PFSK-1 (cell line): ENCODE measurements around the gene NFAT5. TPM values are rescaled to one million over a fixed set of nuclear protein-coding genes. Genes with fewer than 3 reads are reported as not detected.
A peak's percentile ranks its signal among the peaks of the same experiment; 100 is the strongest.

Source experiments
- FOXP2 ChIP-seq: optimal IDR thresholded peaks from 2 replicates; pipeline ENCODE3; 2011; ENCODE audit warnings: borderline replicate concordance, control low read depth, inconsistent platforms; ENCODE audit not compliant: insufficient read depth; ENCODE audit errors: extremely low read length, extremely low read depth
- POLR2AphosphoS5 ChIP-seq: IDR thresholded peaks from 2 replicates; pipeline ENCODE4 v1.6.1; 2012; ENCODE audit warnings: low read depth, mild to moderate bottlenecking, control low read depth, low read length, moderate library complexity
- SIN3A ChIP-seq: IDR thresholded peaks from 2 replicates; pipeline ENCODE4 v1.6.1; 2012; ENCODE audit warnings: mild to moderate bottlenecking, low read length, moderate library complexity, borderline replicate concordance; ENCODE audit not compliant: insufficient read depth
- TAF1 ChIP-seq: IDR thresholded peaks from 2 replicates; pipeline ENCODE4 v1.6.1; 2012; ENCODE audit warnings: low read length, control low read depth, borderline replicate concordance; ENCODE audit not compliant: insufficient read depth
- polyA plus RNA-seq: library from polyadenylated mRNA; unstranded; fragments of >200 nt; gene quantifications from one replicate; pipeline ENCODE4 v1.2.1, GENCODE V29; 2012; ENCODE audit warnings: low read depth, missing spikeins; ENCODE audit not compliant: insufficient read length
- TF ChIP-seq, protein P1 (sequence below), 2 experiments: IDR thresholded peaks; 2 replicates each; pipeline versions ENCODE4 v1.6.1 to v1.8.0; 2011 to 2012; ENCODE audit warnings: low read depth in 2 of 2, low read length in 2 of 2, control low read depth in 1 of 2, inconsistent platforms in 1 of 2, mild to moderate bottlenecking in 1 of 2, moderate library complexity in 1 of 2; ENCODE audit not compliant: insufficient read depth in 1 of 2

NFAT5 gene, protein sequence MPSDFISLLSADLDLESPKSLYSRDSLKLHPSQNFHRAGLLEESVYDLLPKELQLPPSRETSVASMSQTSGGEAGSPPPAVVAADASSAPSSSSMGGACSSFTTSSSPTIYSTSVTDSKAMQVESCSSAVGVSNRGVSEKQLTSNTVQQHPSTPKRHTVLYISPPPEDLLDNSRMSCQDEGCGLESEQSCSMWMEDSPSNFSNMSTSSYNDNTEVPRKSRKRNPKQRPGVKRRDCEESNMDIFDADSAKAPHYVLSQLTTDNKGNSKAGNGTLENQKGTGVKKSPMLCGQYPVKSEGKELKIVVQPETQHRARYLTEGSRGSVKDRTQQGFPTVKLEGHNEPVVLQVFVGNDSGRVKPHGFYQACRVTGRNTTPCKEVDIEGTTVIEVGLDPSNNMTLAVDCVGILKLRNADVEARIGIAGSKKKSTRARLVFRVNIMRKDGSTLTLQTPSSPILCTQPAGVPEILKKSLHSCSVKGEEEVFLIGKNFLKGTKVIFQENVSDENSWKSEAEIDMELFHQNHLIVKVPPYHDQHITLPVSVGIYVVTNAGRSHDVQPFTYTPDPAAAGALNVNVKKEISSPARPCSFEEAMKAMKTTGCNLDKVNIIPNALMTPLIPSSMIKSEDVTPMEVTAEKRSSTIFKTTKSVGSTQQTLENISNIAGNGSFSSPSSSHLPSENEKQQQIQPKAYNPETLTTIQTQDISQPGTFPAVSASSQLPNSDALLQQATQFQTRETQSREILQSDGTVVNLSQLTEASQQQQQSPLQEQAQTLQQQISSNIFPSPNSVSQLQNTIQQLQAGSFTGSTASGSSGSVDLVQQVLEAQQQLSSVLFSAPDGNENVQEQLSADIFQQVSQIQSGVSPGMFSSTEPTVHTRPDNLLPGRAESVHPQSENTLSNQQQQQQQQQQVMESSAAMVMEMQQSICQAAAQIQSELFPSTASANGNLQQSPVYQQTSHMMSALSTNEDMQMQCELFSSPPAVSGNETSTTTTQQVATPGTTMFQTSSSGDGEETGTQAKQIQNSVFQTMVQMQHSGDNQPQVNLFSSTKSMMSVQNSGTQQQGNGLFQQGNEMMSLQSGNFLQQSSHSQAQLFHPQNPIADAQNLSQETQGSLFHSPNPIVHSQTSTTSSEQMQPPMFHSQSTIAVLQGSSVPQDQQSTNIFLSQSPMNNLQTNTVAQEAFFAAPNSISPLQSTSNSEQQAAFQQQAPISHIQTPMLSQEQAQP (N-terminal part only)
- 1.4 TPM for polyA plus RNA-seq

DNA sequence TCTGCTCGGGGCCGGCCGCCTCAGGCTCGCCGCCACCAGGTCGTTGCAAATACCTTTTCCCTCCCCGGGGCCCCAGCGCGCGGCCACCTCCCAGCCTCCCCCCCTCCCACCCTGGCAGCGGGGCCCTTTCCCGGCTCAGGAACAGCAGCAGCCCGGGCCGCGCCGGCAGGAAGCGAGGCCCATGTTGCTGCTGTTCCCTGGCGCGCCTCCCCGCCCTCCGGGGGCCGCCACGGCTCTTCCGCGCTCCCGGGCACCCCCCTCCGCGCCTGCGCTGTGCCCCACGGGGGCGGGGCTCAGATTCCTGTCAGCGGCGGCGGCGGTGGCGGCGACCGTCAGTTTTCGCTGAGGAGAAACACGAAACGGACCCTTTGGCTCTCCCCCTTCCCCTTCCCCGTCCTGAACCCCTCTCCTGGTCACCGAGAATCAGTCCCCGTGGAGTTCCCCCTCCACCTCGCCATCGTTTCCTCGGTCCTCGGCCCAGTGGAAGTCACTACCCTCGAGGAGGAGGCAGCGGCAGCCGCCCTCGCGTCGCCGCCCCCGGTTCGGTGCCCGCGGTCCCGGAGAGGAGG, at the start of gene NFAT5:
NFAT5 (plus strand) TSS at position 296 of the 569 bp plus-strand sequence. CDS start 336 bp downstream, outside the sequence.
- TF ChIP-seq FOXP2 (peak; percentile 94), TAF1 (peak; percentile 72; the same call in 1 of the 2 replicates), POLR2AphosphoS5 (peak; percentile 71; the same call in 1 of the 2 replicates), SIN3A (peak; percentile 86; the same call in 1 of the 2 replicates)
- TF ChIP-seq, protein P1, sequence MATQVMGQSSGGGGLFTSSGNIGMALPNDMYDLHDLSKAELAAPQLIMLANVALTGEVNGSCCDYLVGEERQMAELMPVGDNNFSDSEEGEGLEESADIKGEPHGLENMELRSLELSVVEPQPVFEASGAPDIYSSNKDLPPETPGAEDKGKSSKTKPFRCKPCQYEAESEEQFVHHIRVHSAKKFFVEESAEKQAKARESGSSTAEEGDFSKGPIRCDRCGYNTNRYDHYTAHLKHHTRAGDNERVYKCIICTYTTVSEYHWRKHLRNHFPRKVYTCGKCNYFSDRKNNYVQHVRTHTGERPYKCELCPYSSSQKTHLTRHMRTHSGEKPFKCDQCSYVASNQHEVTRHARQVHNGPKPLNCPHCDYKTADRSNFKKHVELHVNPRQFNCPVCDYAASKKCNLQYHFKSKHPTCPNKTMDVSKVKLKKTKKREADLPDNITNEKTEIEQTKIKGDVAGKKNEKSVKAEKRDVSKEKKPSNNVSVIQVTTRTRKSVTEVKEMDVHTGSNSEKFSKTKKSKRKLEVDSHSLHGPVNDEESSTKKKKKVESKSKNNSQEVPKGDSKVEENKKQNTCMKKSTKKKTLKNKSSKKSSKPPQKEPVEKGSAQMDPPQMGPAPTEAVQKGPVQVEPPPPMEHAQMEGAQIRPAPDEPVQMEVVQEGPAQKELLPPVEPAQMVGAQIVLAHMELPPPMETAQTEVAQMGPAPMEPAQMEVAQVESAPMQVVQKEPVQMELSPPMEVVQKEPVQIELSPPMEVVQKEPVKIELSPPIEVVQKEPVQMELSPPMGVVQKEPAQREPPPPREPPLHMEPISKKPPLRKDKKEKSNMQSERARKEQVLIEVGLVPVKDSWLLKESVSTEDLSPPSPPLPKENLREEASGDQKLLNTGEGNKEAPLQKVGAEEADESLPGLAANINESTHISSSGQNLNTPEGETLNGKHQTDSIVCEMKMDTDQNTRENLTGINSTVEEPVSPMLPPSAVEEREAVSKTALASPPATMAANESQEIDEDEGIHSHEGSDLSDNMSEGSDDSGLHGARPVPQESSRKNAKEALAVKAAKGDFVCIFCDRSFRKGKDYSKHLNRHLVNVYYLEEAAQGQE (IDR thresholded peaks at IDR 0.05; ENCODE audit: insufficient read depth in 1 of 2, low read depth in 2 of 2, low read length in 2 of 2): 0 out of 4 replicates have a peak, but pooled peaks of 1 of the 2 experiments have one; percentile 19

DNA sequence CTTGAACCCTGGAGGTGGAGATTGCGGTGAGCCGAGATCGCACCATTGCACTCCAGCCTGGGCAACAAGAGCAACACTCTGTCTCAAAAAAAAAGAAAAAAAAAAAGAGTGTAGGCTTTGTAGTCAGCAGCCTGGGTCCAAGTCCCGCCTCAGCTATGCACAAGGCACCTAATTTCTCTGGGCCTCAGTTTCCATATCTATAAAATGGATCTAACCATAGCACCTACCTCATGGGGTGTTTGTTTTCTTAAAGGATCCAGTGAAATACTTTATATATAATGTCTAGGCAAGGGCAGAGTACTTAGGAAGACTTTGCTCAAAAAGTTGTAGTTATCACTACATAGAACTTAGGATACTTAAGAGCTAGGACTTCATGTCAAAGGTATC, 45.4 kb upstream of the NFAT5 start:
- TF ChIP-seq, protein P1 (IDR thresholded peaks at IDR 0.05; ENCODE audit: insufficient read depth in 1 of 2, low read depth in 2 of 2, low read length in 2 of 2): no peak
- no peak for TF ChIP-seq SIN3A
- TF ChIP-seq POLR2AphosphoS5: no peak
- TF ChIP-seq TAF1: no peak
- no peak for TF ChIP-seq FOXP2

DNA sequence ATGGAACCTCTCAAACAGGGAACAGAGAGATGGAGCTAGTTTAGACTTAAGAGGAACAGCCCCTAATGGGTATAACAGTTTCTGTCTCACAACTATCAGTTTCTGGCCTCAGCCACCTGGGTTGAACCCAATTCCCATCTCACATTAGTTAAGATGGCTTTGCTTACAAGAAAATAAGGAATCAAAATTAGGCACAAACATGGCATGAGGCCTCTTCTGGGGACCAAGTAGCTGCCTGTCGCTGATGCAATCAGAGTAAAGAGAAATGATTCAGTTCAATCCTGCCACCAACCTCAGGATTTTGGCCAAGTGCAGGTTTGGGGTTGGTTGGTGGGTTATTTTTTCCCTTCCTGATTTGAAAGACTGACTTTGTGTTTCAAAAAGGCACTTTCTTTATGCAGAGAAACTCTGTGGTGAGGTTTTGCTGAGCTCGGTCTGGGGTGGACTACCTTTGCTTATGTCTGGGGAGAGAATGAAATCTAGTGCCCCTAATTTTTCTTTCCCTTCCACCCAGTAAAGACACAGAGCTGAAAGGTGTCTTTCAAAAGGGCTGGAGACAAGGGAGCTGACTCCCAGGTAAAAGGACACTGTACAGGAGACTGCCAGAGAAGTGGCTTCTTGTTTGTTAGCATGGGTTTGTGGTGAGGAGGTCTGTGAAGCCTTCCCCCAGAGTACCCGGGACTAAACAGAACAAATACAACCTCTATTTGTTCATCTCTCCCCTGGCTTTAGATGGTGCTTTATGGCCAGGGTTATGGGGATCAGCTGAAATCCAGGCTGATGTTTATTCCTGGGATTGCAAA, 44.8 kb upstream of the NFAT5 start:
- TF ChIP-seq POLR2AphosphoS5 (no peak), TAF1 (no peak)

DNA sequence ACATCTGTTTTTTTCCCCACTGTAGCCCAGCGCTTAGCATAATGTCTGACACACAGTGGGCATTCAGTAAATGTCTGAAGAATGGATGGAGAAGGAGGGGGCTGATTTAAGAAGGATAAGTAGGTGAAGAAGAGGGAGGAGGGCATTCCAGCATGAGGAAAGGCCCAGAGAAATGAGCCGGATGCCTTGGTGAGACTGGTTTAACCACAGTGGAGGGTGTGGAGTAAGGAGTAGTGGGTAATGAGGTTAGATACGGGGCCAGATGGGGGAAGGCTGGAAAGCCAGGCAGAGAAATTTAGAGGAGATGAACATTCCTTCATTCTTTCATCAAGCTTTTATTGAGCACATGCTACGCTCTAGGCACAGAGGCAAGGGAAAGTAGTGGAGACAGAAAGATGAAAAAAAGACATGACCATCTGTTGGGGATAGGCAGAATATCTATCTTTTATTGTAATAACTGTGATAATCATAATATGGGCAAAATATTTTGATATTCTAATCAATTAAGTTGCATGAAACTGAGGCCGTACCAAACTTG, 43.7 kb upstream of the NFAT5 start:
- TF ChIP-seq POLR2AphosphoS5 (no peak), TAF1 (no peak), FOXP2 (no peak), SIN3A (no peak)
- TF ChIP-seq, protein P1 (IDR thresholded peaks at IDR 0.05; ENCODE audit: insufficient read depth in 1 of 2, low read depth in 2 of 2, low read length in 2 of 2): no peak
